NB4 (cell line): Measurements from ENCODE around the gene RFX3.

Experiments used
- MYC ChIP-seq: IDR thresholded peaks from 2 replicates; pipeline ENCODE4 v1.6.1; 2011; ENCODE audit warnings: low read depth, low read length
- POLR2A ChIP-seq: IDR thresholded peaks from 2 replicates; pipeline ENCODE4 v1.6.1; 2011; ENCODE audit warnings: mild to moderate bottlenecking; ENCODE audit not compliant: insufficient read length; ENCODE audit errors: extremely low read depth
- TF ChIP-seq, protein P1 (sequence below): IDR thresholded peaks from one replicate; pipeline ENCODE4 v1.5.1; 2012; ENCODE audit warnings: low read depth, low read length
- TF ChIP-seq, protein P2 (sequence below): IDR thresholded peaks from 2 replicates; pipeline ENCODE4 v1.6.1; 2011; ENCODE audit warnings: low read depth, low read length

DNA sequence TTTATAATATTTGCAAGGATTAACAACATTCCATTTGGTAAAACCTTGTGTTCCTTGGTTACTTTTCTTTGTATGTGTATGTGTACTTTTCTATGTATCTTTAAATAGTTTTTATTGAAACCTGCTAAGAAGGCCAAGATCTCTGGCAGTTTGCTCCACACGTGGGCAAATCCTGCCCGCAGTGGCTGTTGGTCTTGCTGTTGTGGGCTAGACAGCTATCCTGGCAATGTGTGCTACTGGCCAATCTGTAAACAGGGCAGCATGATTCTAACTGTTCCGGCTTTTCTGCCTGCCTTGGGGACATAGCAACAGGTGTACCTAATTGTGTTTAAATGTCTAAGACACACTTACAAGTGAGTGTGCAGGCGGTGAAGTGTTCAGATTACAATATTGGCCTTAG is 286.6 kb downstream of the RFX3 start:
- no peak for TF ChIP-seq POLR2A
- TF ChIP-seq, protein P1, sequence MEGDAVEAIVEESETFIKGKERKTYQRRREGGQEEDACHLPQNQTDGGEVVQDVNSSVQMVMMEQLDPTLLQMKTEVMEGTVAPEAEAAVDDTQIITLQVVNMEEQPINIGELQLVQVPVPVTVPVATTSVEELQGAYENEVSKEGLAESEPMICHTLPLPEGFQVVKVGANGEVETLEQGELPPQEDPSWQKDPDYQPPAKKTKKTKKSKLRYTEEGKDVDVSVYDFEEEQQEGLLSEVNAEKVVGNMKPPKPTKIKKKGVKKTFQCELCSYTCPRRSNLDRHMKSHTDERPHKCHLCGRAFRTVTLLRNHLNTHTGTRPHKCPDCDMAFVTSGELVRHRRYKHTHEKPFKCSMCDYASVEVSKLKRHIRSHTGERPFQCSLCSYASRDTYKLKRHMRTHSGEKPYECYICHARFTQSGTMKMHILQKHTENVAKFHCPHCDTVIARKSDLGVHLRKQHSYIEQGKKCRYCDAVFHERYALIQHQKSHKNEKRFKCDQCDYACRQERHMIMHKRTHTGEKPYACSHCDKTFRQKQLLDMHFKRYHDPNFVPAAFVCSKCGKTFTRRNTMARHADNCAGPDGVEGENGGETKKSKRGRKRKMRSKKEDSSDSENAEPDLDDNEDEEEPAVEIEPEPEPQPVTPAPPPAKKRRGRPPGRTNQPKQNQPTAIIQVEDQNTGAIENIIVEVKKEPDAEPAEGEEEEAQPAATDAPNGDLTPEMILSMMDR: no peak
- no peak for TF ChIP-seq MYC
- TF ChIP-seq, protein P2, sequence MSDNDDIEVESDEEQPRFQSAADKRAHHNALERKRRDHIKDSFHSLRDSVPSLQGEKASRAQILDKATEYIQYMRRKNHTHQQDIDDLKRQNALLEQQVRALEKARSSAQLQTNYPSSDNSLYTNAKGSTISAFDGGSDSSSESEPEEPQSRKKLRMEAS: no peak
